Stimulated activated effector memory CD8-positive, alpha-beta T cell treated with anti-CD3 and anti-CD28 coated beads, Interleukin-12 subunit alpha, Interleukin-12 subunit beta, amount 100 ng/mL, for 72 hours (primary cell): Measurements from ENCODE around the gene UFD1.
A peak's percentile ranks its signal among the peaks of the same experiment; 100 is the strongest.
"Not testable (repeated sequence)": the region's sequence is repeated elsewhere in the genome, so short reads cannot be mapped to it uniquely, and the experiment has no call there.

Experiments
- ATAC-seq: fragments of 150-1000 bp; cut with Tn5 transposase; 2 replicates; pipeline ENCODE4 v1.10.0; 2021
- DNase-seq, 2 donors: peaks; one replicate each; pipeline ENCODE4 v3.0.0; 2021 to 2022; ENCODE audit warnings: low spot score in 2 of 2
- H3K27ac Mint-ChIP-seq: one replicate; pipeline ENCODE4 v1.8.0; 2022; ENCODE audit warnings: mild to moderate bottlenecking, mixed read lengths
- H3K36me3 Mint-ChIP-seq: one replicate; pipeline ENCODE4 v1.8.0; 2022; ENCODE audit warnings: mild to moderate bottlenecking, mixed read lengths
- H3K4me1 Mint-ChIP-seq: one replicate; pipeline ENCODE4 v1.8.0; 2022; ENCODE audit warnings: mixed read lengths
- H3K4me3 Mint-ChIP-seq: one replicate; pipeline ENCODE4 v1.8.0; 2022; ENCODE audit warnings: mild to moderate bottlenecking, mixed read lengths
- H3K9me3 Mint-ChIP-seq: one replicate; pipeline ENCODE4 v1.8.0; 2022; ENCODE audit warnings: mixed read lengths

UFD1 gene

GRCh38 chr22:19455585-19456370 lies 23.2 kb downstream of the UFD1 start:
- Mint-ChIP-seq H3K27ac (peak overlapping the region; percentile 88), H3K4me1 (no peaks in the 10 kb centered on the region), H3K4me3 (no peak overlapping the region), H3K9me3 (no peaks in the 10 kb centered on the region), H3K36me3 (peaks cover 98% of the 10 kb centered on the region)
- ATAC-seq (no peak), DNase-seq (no peak)

GRCh38 chr22:19455033-19455432 lies 24.0 kb downstream of the UFD1 start:
- Mint-ChIP-seq H3K27ac (peak overlapping the region; percentile 88), H3K9me3 (no peaks in the 10 kb centered on the region), H3K4me3 (no peak overlapping the region), H3K36me3 (peaks cover 98% of the 10 kb centered on the region), H3K4me1 (no peaks in the 10 kb centered on the region)
- no peak for DNase-seq
- no peak for ATAC-seq

GRCh38 chr22:19454156-19454555 lies 24.8 kb downstream of the UFD1 start:
- Mint-ChIP-seq H3K4me1 (no peaks in the 10 kb centered on the region), H3K27ac (peak overlapping the region; percentile 88), H3K4me3 (no peak overlapping the region), H3K36me3 (peaks cover 97% of the 10 kb centered on the region), H3K9me3 (no peaks in the 10 kb centered on the region)
- no peak for DNase-seq
- ATAC-seq = no peak

GRCh38 chr22:19453718-19454117 lies 25.3 kb downstream of the UFD1 start:
- H3K36me3 Mint-ChIP-seq = peaks cover 94% of the 10 kb centered on the region
- H3K9me3 Mint-ChIP-seq = no peaks in the 10 kb centered on the region
- no peak for ATAC-seq
- no peak for DNase-seq
- peaks cover 1% of the 10 kb centered on the region for H3K4me1 Mint-ChIP-seq
- peak overlapping the region; percentile 88 for H3K27ac Mint-ChIP-seq
- H3K4me3 Mint-ChIP-seq = no peak overlapping the region

GRCh38 chr22:19451570-19451969 lies 27.4 kb downstream of the UFD1 start:
- H3K27ac Mint-ChIP-seq = peak overlapping the region; percentile 0
- no peak overlapping the region for H3K4me3 Mint-ChIP-seq
- H3K4me1 Mint-ChIP-seq = peaks cover 17% of the 10 kb centered on the region
- peaks cover 85% of the 10 kb centered on the region for H3K36me3 Mint-ChIP-seq
- DNase-seq (no peak), ATAC-seq (no peak)
- no peaks in the 10 kb centered on the region for H3K9me3 Mint-ChIP-seq

- H3K27ac Mint-ChIP-seq = peak overlapping the region; percentile 32
Measured at GRCh38 chr22:19450363-19451175, 28.4 kb downstream of the UFD1 start.

GRCh38 chr22:19449422-19449767 lies 29.6 kb downstream of the UFD1 start:
- Mint-ChIP-seq H3K36me3 (peaks cover 82% of the 10 kb centered on the region), H3K4me1 (peaks cover 28% of the 10 kb centered on the region), H3K9me3 (no peaks in the 10 kb centered on the region), H3K27ac (peak overlapping the region; percentile 78), H3K4me3 (peak overlapping the region; percentile 91)
- ATAC-seq (no peak), DNase-seq (no peak)

More at GRCh38 chr22:19450363-19451175, 28.4 kb downstream of the UFD1 start:
- H3K9me3 Mint-ChIP-seq = no peaks in the 10 kb centered on the region
- ATAC-seq (no peak), DNase-seq (no peak)
- H3K4me3 Mint-ChIP-seq = no peak overlapping the region
- H3K36me3 Mint-ChIP-seq = peaks cover 84% of the 10 kb centered on the region
- peaks cover 23% of the 10 kb centered on the region for H3K4me1 Mint-ChIP-seq

- peak in 1 of 2 donors; percentile 74 for DNase-seq
- peak overlapping the region; percentile 91 for H3K4me3 Mint-ChIP-seq
- peaks cover 81% of the 10 kb centered on the region for H3K36me3 Mint-ChIP-seq
Measured at GRCh38 chr22:19448739-19449421, 30.1 kb downstream of the UFD1 start.

GRCh38 chr22:19448076-19448607 lies 30.9 kb downstream of the UFD1 start:
- DNase-seq (no peak), ATAC-seq (peak; percentile 28)
- H3K4me3 Mint-ChIP-seq = peak overlapping the region; percentile 91
- peaks cover 32% of the 10 kb centered on the region for H3K4me1 Mint-ChIP-seq
- H3K27ac Mint-ChIP-seq = peak overlapping the region; percentile 91
- no peaks in the 10 kb centered on the region for H3K9me3 Mint-ChIP-seq
- peaks cover 74% of the 10 kb centered on the region for H3K36me3 Mint-ChIP-seq

More at GRCh38 chr22:19448739-19449421, 30.1 kb downstream of the UFD1 start:
- H3K4me1 Mint-ChIP-seq = peaks cover 32% of the 10 kb centered on the region
- peak overlapping the region; percentile 91 for H3K27ac Mint-ChIP-seq
- no peaks in the 10 kb centered on the region for H3K9me3 Mint-ChIP-seq
- ATAC-seq = peak; percentile 82

GRCh38 chr22:19447330-19448075 lies 31.5 kb downstream of the UFD1 start, which contains the start of gene C22orf39:
Gene C22orf39, minus strand, starts transcription at chr22:19447711. Its CDS starts 23 bp downstream, at chr22:19447688.
- peaks cover 32% of the 10 kb centered on the region for H3K4me1 Mint-ChIP-seq
- peak within 1 kb of the TSS; percentile 91 for H3K4me3 Mint-ChIP-seq
- peaks cover 68% of the 10 kb centered on the region for H3K36me3 Mint-ChIP-seq
- peak; percentile 66 to 91 for DNase-seq
- peak within 1 kb of the TSS; percentile 91 for H3K27ac Mint-ChIP-seq
- H3K9me3 Mint-ChIP-seq = no peaks in the 10 kb centered on the region
- peak; percentile 89 for ATAC-seq

- DNase-seq (no peak), ATAC-seq (no peak)
- Mint-ChIP-seq H3K4me1 (peaks cover 32% of the 10 kb centered on the region), H3K36me3 (peaks cover 65% of the 10 kb centered on the region), H3K9me3 (no peaks in the 10 kb centered on the region), H3K27ac (peak overlapping the region; percentile 91), H3K4me3 (peak overlapping the region; percentile 91)
Measured at GRCh38 chr22:19446603-19447329, 32.2 kb downstream of the UFD1 start.

GRCh38 chr22:19445279-19445982 lies 33.6 kb downstream of the UFD1 start:
- Mint-ChIP-seq H3K36me3 (peaks cover 63% of the 10 kb centered on the region), H3K4me1 (peaks cover 36% of the 10 kb centered on the region), H3K27ac (peak overlapping the region; percentile 20)
- H3K4me3 Mint-ChIP-seq, DNase-seq, H3K9me3 Mint-ChIP-seq, ATAC-seq: not testable (repeated sequence)

- Mint-ChIP-seq H3K4me1 (peaks cover 35% of the 10 kb centered on the region), H3K9me3 (no peaks in the 10 kb centered on the region), H3K4me3 (no peak overlapping the region), H3K27ac (peak overlapping the region; percentile 10), H3K36me3 (peaks cover 68% of the 10 kb centered on the region)
- ATAC-seq = no peak
- no peak for DNase-seq
Measured at GRCh38 chr22:19443544-19444211, 35.3 kb downstream of the UFD1 start.
